Gastroesophageal sphincter (tissue), 4 donors: ENCODE measurements around the gene ASPG. TPM values are rescaled to one million over a fixed set of nuclear protein-coding genes. Genes with fewer than 3 reads are reported as not detected.

Source experiments
- ATAC-seq: fragments of 150-250 bp; one replicate; pipeline ENCODE4 v1.9.1; 2016; ENCODE audit warnings: mild to moderate bottlenecking, moderate library complexity
- H3K27ac ChIP-seq, 4 donors: fragments of 200-600 bp; sonication (generic) in 3 of 4; 1 replicate in 3 of 4; 2 replicates in 1 of 4; pipeline ENCODE4 v1.5.1; 2016 to 2019
- H3K27me3 ChIP-seq: fragments of 200-600 bp; sonication (generic); one replicate; pipeline ENCODE4 v1.5.1; 2019
- H3K36me3 ChIP-seq, 2 donors: fragments of 200-600 bp; sonication (generic); one replicate each; pipeline ENCODE4 v1.5.1; 2019; ENCODE audit warnings: control low read depth in 1 of 2
- H3K4me1 ChIP-seq, 3 donors: fragments of 200-600 bp; sonication (generic); 1 replicate in 2 of 3; 2 replicates in 1 of 3; pipeline ENCODE4 v1.5.1; 2016 to 2019; ENCODE audit warnings: control low read depth in 2 of 3
- H3K4me3 ChIP-seq, 2 donors: fragments of 200-600 bp; sonication (generic); one replicate each; pipeline ENCODE4 v1.5.1; 2019; ENCODE audit warnings: mild to moderate bottlenecking in 1 of 2, moderate library complexity in 1 of 2
- H3K9me3 ChIP-seq, 3 donors: fragments of 200-600 bp; sonication (generic); one replicate each; pipeline ENCODE4 v1.5.1; 2017 to 2019; ENCODE audit warnings: control low read depth in 2 of 3
- EP300 ChIP-seq: sonication (generic); formaldehyde crosslinking; IDR thresholded peaks from one replicate; pipeline ENCODE4 v1.6.1; 2017; ENCODE audit warnings: antibody characterized with exemption, mild to moderate bottlenecking
- POLR2A ChIP-seq, 2 donors: fragments of 450-650 bp; IDR thresholded peaks; one replicate each; pipeline ENCODE4 v1.6.1; 2017; ENCODE audit warnings: antibody characterized with exemption in 2 of 2, mild to moderate bottlenecking in 2 of 2, moderate library complexity in 1 of 2
- POLR2AphosphoS5 ChIP-seq: sonication (generic); formaldehyde crosslinking; IDR thresholded peaks from one replicate; pipeline ENCODE4 v1.6.1; 2017; ENCODE audit warnings: antibody characterized with exemption
- WGBS, 2 donors: methylation state at CpG; one replicate each; pipeline ENCODE4 v1.1.5; 2018; ENCODE audit warnings: low coverage in 1 of 2; 5-methylcytosine and 5-hydroxymethylcytosine counted together
- total RNA-seq, 4 donors: library from RNA; depleted of rRNA; stranded (reverse); fragments of >200 nt; gene quantifications; one replicate each; pipeline ENCODE4 v1.1.0, GENCODE V29; 2016
- TF ChIP-seq, protein P1 (sequence below), 4 experiments: fragments of 200-600 bp in 2 of 4; fragments of 450-650 bp in 2 of 4; sonication (generic) in 1 of 4; IDR thresholded peaks; one replicate each; pipeline ENCODE4 v1.5.1; 2017 to 2019; ENCODE audit warnings: antibody characterized with exemption in 4 of 4, mild to moderate bottlenecking in 2 of 4, moderate library complexity in 2 of 4

The ASPG gene
- total RNA-seq, 4 donors from 2014 or later: 0.13 to 1.1 TPM; not detected in 2

DNA sequence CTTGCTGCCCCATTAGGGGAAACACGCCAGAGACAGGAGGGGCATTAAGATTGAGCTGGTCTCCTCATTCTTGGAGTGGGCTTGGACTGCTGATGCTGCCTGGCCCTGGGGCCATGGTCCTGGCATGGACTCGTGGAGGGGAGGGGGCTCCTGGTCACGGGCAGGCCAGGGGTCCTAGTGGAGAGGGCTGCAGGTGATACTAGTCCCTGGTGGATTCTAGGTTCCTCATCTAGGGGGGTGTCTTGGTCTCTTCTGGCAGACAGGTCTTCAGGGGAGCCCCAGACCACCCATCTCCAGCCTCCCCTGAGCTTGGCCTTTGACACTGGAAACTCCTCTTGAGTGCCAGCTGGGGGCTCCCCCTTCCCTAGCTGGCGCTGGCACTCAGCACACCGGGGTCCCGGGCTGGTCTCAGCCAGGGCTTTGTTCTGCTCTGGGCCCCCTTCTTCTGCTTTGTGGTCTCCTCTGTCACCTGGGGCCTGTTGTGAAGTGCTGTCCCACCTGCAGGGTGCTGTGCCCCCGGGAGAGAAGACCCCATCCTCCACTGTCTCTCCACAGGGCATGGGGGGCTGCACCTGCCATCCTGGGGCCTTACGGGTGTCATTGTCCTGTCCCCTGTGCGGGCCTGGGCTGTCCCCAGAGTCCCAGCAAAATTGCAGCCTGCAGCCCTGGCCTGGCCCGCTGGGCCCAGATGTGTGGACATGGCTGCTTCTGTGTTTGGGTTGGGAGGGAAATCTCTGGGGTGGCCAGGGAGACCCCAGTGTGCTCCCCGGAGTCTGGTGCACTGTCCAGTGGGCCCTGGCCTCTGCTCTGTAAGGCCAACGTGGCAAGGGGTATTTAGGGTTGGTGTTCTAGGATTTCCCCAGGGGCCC is 55.2 kb downstream of the ASPG start:
- TF ChIP-seq, protein P1, sequence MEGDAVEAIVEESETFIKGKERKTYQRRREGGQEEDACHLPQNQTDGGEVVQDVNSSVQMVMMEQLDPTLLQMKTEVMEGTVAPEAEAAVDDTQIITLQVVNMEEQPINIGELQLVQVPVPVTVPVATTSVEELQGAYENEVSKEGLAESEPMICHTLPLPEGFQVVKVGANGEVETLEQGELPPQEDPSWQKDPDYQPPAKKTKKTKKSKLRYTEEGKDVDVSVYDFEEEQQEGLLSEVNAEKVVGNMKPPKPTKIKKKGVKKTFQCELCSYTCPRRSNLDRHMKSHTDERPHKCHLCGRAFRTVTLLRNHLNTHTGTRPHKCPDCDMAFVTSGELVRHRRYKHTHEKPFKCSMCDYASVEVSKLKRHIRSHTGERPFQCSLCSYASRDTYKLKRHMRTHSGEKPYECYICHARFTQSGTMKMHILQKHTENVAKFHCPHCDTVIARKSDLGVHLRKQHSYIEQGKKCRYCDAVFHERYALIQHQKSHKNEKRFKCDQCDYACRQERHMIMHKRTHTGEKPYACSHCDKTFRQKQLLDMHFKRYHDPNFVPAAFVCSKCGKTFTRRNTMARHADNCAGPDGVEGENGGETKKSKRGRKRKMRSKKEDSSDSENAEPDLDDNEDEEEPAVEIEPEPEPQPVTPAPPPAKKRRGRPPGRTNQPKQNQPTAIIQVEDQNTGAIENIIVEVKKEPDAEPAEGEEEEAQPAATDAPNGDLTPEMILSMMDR (IDR thresholded peaks at IDR 0.05): no peak
- TF ChIP-seq POLR2A (IDR thresholded peaks at IDR 0.05): no peak
- TF ChIP-seq POLR2AphosphoS5: no peak
- no peak for TF ChIP-seq EP300
- WGBS, 2 donors: no CpG with 5 or more reads among the region's 12 CpGs
- peaks cover 0 to 39% (median 23%) of the 10 kb centered on the region in 3 donors for H3K4me1 ChIP-seq
- no peaks in the 10 kb centered on the region for H3K36me3 ChIP-seq
- H3K27ac ChIP-seq: no peak overlapping the region
- no peak for ATAC-seq
- H3K4me3 ChIP-seq: peak overlapping the region in 1 of 2 donors; percentile 57
- no peaks in the 10 kb centered on the region for H3K9me3 ChIP-seq
- peaks cover 77% of the 10 kb centered on the region for H3K27me3 ChIP-seq

DNA sequence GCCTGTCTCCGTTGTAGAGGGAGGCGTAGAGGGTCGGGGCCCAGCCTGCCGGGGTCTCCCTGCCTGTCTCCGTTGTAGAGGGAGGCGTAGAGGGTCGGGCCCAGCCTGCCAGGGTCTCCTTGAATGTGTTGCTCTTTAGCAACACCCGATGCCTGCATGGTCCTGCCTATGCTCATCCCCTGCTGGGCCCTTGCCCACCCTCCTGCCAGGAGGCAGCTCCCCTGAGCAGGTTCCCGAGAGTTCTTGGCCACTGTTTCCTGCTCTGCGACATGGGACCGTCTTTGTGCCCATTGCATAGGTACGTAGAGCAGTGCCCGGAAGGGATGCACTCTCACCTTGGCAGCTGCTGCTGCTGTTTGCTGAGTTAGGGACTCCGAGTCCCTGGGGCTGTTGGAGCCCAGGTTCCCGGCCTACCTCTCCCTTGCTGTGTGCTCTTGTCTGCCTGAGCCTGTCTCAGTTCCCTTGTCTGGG is 56.2 kb downstream of the ASPG start:
- Histone ChIP-seq H3K9me3 (no peaks in the 10 kb centered on the region), H3K4me3 (no peak overlapping the region), H3K36me3 (no peaks in the 10 kb centered on the region), H3K27me3 (peaks cover 77% of the 10 kb centered on the region), H3K4me1 (peaks cover 0 to 30% (median 20%) of the 10 kb centered on the region in 3 donors), H3K27ac (no peak overlapping the region)
- no peak for ATAC-seq
- no CpG with 5 or more reads among the region's 15 CpGs for WGBS, 2 donors
- TF ChIP-seq, protein P1 (IDR thresholded peaks at IDR 0.05): no peak
- TF ChIP-seq POLR2A (IDR thresholded peaks at IDR 0.05): no peak
- no peak for TF ChIP-seq POLR2AphosphoS5
- no peak for TF ChIP-seq EP300

DNA sequence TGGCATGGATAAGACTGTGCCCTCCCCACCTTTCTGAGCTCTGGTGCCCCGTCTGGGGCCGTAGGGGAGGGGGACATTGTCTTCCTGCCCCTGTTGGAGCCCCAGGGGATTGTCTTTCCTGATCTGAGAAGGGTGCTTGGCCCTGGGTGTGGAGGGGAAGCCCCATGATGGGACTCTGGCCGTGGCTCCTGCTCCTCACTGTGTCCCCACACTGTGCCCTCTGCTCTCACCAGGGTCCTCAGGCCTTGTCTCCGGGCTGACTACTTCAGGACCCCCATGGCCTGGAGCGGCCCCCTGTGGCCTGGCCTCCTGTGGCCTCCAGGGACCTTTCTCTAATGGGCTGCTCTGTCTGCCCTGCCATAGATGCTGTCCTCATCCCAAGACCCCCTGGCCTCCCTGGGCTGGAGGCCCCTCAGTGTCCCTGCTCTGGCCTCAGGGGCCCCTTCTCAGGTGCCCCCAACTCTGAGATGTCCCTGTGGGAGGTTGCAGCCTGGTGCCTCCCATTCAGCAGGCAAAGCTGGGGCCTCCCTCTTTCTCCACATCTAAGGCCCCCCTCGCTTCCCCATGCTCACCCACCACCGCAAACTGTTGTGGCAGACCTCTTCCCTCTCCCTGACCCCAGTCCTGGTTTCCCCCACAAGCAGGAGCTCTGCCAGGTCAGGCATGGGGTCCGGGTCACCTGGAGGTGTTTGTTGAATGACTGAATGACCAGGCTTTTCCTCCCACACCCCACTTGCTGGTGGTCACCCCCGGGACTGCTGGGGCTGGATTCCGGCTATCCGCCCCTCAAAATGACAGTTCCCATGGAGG is 56.8 kb downstream of the ASPG start:
- H3K36me3 ChIP-seq: no peaks in the 10 kb centered on the region
- no peak overlapping the region for H3K27ac ChIP-seq
- H3K4me3 ChIP-seq: no peak overlapping the region
- 89% methylated on average over 3 of the region's 11 CpGs; no CpG with 5 or more reads in 1 of the 2 donors for whole genome bisulfite sequencing, 2 donors
- H3K27me3 ChIP-seq: peaks cover 77% of the 10 kb centered on the region
- ATAC-seq: no peak
- TF ChIP-seq EP300 (no peak), POLR2AphosphoS5 (no peak), POLR2A (IDR thresholded peaks at IDR 0.05) (no peak)
- H3K9me3 ChIP-seq: no peaks in the 10 kb centered on the region
- H3K4me1 ChIP-seq: peaks cover 0 to 24% (median 13%) of the 10 kb centered on the region in 3 donors

DNA sequence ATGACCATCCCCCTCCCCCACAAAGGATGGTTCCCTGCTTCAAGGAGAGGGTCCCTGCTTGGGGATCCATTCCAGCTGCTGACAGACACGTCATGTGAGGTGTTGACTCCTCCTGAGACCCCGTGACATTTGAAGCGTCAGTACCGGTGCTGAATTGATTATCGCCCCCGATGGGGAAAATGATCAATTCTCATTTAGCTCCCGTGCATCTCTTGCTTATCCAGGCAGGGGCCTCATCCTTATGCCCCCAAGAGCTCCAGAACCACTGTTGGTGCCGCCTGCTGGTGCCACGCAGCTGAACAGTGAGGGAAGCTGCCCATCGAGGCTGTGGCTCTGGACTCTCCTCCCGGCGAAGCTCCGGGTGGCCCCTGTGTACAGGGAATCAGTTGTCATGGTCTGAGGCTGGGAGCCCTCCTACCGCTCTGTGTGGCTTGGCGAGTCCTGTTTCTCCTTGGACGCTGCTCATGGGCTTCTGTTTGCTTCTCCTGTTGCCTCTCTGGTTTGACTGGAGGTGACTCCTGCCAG is 57.5 kb downstream of the ASPG start:
- H3K4me3 ChIP-seq: no peak overlapping the region
- TF ChIP-seq POLR2A (IDR thresholded peaks at IDR 0.05) (no peak), POLR2AphosphoS5 (no peak), EP300 (no peak)
- TF ChIP-seq, protein P1 (IDR thresholded peaks at IDR 0.05): no peak
- H3K27ac ChIP-seq: no peak overlapping the region
- H3K4me1 ChIP-seq: peaks cover 0 to 17% (median 7%) of the 10 kb centered on the region in 3 donors
- no peak for ATAC-seq
- WGBS, 2 donors: 67% methylated on average over 1 to 7 of the region's 16 CpGs
- H3K9me3 ChIP-seq: no peaks in the 10 kb centered on the region
- peaks cover 77% of the 10 kb centered on the region for H3K27me3 ChIP-seq
- no peaks in the 10 kb centered on the region for H3K36me3 ChIP-seq
